Activated CD4-positive, alpha-beta T cell treated with anti-CD3 and anti-CD28 coated beads, Interleukin-2, Interleukin-4, amounts not matched to agents 100 ng/mL and 50 ng/mL, durations not matched to agents 16 hours and 8 hours (primary cell): Measurements from ENCODE around the gene FAM240A.
"Not testable (repeated sequence)": the region's sequence is repeated elsewhere in the genome, so short reads cannot be mapped to it uniquely, and the experiment has no call there.

Experiments used
- DNase-seq: peaks from one replicate; pipeline ENCODE4 v3.0.0-alpha.2; 2020; ENCODE audit warnings: low spot score

FAM240A gene

GRCh38 chr3:46612324-46612723, at the start of gene FAM240A:
TSS of gene FAM240A (plus strand) at chr3:46612525. CDS start at chr3:46612684, 159 bp downstream.
- DNase-seq: no peak

- DNase-seq: no peak
Measured at GRCh38 chr3:46564190-46565021, 47.9 kb upstream of the FAM240A start.

- DNase-seq: no peak
Measured at GRCh38 chr3:46565077-46565476, 47.2 kb upstream of the FAM240A start.

- DNase-seq: no peak
Measured at GRCh38 chr3:46565607-46566039, 46.7 kb upstream of the FAM240A start.

GRCh38 chr3:46566040-46566641, 46.2 kb upstream of the FAM240A start, which contains the start of gene LRRC2:
TSS of gene LRRC2 (minus strand) at chr3:46566302. CDS start at chr3:46551591, 14,711 bp downstream.
- peak; percentile 8 for DNase-seq

GRCh38 chr3:46571684-46572083, 40.6 kb upstream of the FAM240A start:
- DNase-seq: no peak

- DNase-seq: no peak
Measured at GRCh38 chr3:46573701-46574100, 38.6 kb upstream of the FAM240A start.

GRCh38 chr3:46574243-46574646, 38.1 kb upstream of the FAM240A start:
- DNase-seq: no peak

GRCh38 chr3:46574881-46575576, 37.3 kb upstream of the FAM240A start:
- no peak for DNase-seq

- DNase-seq: no peak
Measured at GRCh38 chr3:46575577-46576222, 36.6 kb upstream of the FAM240A start.

GRCh38 chr3:46576386-46576785, 35.9 kb upstream of the FAM240A start:
- no peak for DNase-seq

GRCh38 chr3:46576879-46577278, 35.4 kb upstream of the FAM240A start:
- no peak for DNase-seq

GRCh38 chr3:46577580-46578249, 34.6 kb upstream of the FAM240A start:
- DNase-seq: not testable (repeated sequence)

GRCh38 chr3:46578973-46579755, 33.2 kb upstream of the FAM240A start:
- no peak for DNase-seq

- no peak for DNase-seq
Measured at GRCh38 chr3:46579756-46580286, 32.5 kb upstream of the FAM240A start.

- DNase-seq: no peak
Measured at GRCh38 chr3:46580675-46581074, 31.6 kb upstream of the FAM240A start.

- no peak for DNase-seq
Measured at GRCh38 chr3:46584598-46585467, 27.5 kb upstream of the FAM240A start.

GRCh38 chr3:46585799-46586693, 26.3 kb upstream of the FAM240A start:
- DNase-seq: no peak
